ENCODE data around the gene TRPM6.

DNA sequence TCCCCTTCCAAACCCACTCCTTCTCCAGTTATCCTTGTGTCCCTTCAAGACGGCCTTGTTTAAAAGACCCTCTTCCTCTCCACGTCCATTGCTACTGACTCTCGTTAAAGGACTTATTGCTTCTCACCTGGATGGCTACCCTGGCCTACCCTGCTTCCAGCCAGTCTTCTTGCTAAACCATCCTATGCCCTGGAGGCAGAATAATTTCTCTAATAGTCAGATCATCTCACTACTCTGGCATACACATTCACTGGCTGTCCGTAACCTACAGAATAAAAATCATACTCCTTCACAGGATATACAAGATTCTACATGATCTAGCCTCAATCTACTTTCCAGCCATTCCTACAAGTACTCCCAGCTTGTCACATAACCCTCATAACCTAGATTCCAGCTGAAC lies 92.6 kb downstream of the TRPM6 start:
- TF ChIP-seq CTCF (IDR thresholded peaks at IDR 0.05): no peak
- no peak for TF ChIP-seq POLR2A (IDR thresholded peaks at IDR 0.05)
